K562 (cell line): ENCODE results near the gene TMEFF2. TPM values are rescaled to one million over a fixed set of nuclear protein-coding genes. Genes with fewer than 3 reads are reported as not detected.

Experiments
- ATAC-seq: fragments of 200-7000 bp; cut with Tn5 transposase; 3 replicates; pipeline ENCODE4 v1.9.1; 2020; ENCODE audit warnings: moderate library complexity
- BruUV-seq: library from RNA; stranded (reverse); fragments of 400-500 nt; replicated peaks from 2 replicates; lab custom pipeline; 2021; lab: Mats Ljungman, UMichigan
- CTCF ChIA-PET: fragments of 300-600 bp; formaldehyde crosslinking; extraction: SDS; loops from one replicate; lab custom pipeline; 2021; ENCODE audit warnings: low intra/inter-chr PET ratio; lab: Yijun Ruan, JAX
- POLR2A ChIA-PET: fragments of 300-600, 350-650 bp; sonication (Branson Sonifier 250); formaldehyde crosslinking; extraction: SDS; loops from one replicate; lab custom pipeline; 2021; ENCODE audit warnings: antibody characterized with exemption, inconsistent platforms; lab: Yijun Ruan, JAX
- DNase-seq, 4 experiments: peaks; one replicate each; pipeline versions ENCODE4 v3.0.0 to v3.0.0-alpha.2; 2011 to 2018; ENCODE audit warnings: low spot score in 3 of 4, mixed read lengths in 3 of 4; ENCODE audit errors: extremely low read depth in 1 of 4
- FAIRE-seq: peaks from 2 replicates; lab custom pipeline; 2011; peaks lifted over from hg19 to GRCh38; lab: Jason Lieb, UNC
- H2AFZ ChIP-seq: 2 replicates; pipeline ENCODE4 v1.6.0; 2011; ENCODE audit warnings: low read depth, low read length, control low read depth, inconsistent platforms
- H3K27ac ChIP-seq: fragments of 200-600 bp; 3 replicates; pipeline ENCODE4 v1.8.0; 2011; ENCODE audit warnings: low read depth, mild to moderate bottlenecking, control low read depth, inconsistent platforms, low read length, moderate library complexity, mixed read lengths; ENCODE audit errors: extremely low read depth
- H3K27me3 ChIP-seq, 2 experiments: fragments of 300-600 bp in 1 of 2; 2 replicates in 1 of 2; 3 replicates in 1 of 2; pipeline versions ENCODE4 v1.6.0 to v1.8.0; 2011; ENCODE audit warnings: inconsistent platforms in 2 of 2, low read length in 2 of 2, mild to moderate bottlenecking in 1 of 2, mixed read lengths in 1 of 2, moderate library complexity in 1 of 2; ENCODE audit not compliant: control insufficient read depth in 2 of 2, insufficient read depth in 2 of 2
- H3K36me3 ChIP-seq: fragments of 300-600 bp; 3 replicates; pipeline ENCODE4 v1.8.0; 2011; ENCODE audit warnings: mild to moderate bottlenecking, low read length, inconsistent platforms; ENCODE audit not compliant: control insufficient read depth, insufficient read depth
- H3K4me1 ChIP-seq, 2 experiments: fragments of 200-600 bp in 1 of 2; replicated peaks in 1 of 2; 2 replicates in 1 of 2; 3 replicates in 1 of 2; pipeline versions ENCODE4 v1.5.1 to v1.8.0; 2011; ENCODE audit warnings: inconsistent platforms in 2 of 2, low read length in 2 of 2, mild to moderate bottlenecking in 1 of 2, mixed read lengths in 1 of 2, moderate library complexity in 1 of 2; ENCODE audit not compliant: control insufficient read depth in 2 of 2, insufficient read depth in 2 of 2
- H3K4me2 ChIP-seq: 2 replicates; pipeline ENCODE4 v1.6.1; 2011; ENCODE audit warnings: low read length, control low read depth, inconsistent platforms, mixed read lengths; ENCODE audit not compliant: insufficient read depth
- H3K4me3 ChIP-seq: fragments of 200-600 bp; sonication (generic), shearing (Covaris generic); 2 replicates; pipeline ENCODE4 v1.5.1; 2016; ENCODE audit warnings: control low read depth, inconsistent platforms
- H3K79me2 ChIP-seq: fragments of 200-600 bp; 3 replicates; pipeline ENCODE4 v1.8.0; 2011; ENCODE audit warnings: low read length, inconsistent platforms; ENCODE audit not compliant: control insufficient read depth, insufficient read depth
- H3K9ac ChIP-seq, 2 experiments: 2 replicates each; pipeline versions ENCODE4 v1.6.0 to v1.6.1; 2011; ENCODE audit warnings: low read depth in 2 of 2, low read length in 2 of 2, control low read depth in 1 of 2, inconsistent platforms in 1 of 2, mild to moderate bottlenecking in 1 of 2, mixed read lengths in 1 of 2; ENCODE audit not compliant: insufficient read depth in 1 of 2
- H3K9me1 ChIP-seq: one replicate; pipeline ENCODE4 v1.6.0; 2011; ENCODE audit warnings: inconsistent platforms, mild to moderate bottlenecking, low read length, moderate library complexity; ENCODE audit not compliant: control insufficient read depth, insufficient read depth
- H3K9me3 ChIP-seq: replicated peaks from 2 replicates; pipeline ENCODE4 v1.5.1; 2011; ENCODE audit warnings: low read depth, low read length, inconsistent platforms; ENCODE audit not compliant: control insufficient read depth, insufficient read depth
- H4K20me1 ChIP-seq: replicated peaks from 2 replicates; pipeline ENCODE4 v1.6.1; 2011; ENCODE audit warnings: low read length, inconsistent platforms, mixed read lengths; ENCODE audit not compliant: control insufficient read depth, insufficient read depth
- FIP1L1 ChIP-seq: fragments of 200-400 bp; formaldehyde crosslinking; IDR thresholded peaks from 2 replicates; pipeline ENCODE4 v1.6.1; 2018; ENCODE audit warnings: mild to moderate bottlenecking, low read depth, low read length; ENCODE audit not compliant: poor library complexity, severe bottlenecking
- FOS ChIP-seq: IDR thresholded peaks from 3 replicates; pipeline ENCODE4 v1.6.1; 2011; ENCODE audit not compliant: insufficient read length; ENCODE audit errors: extremely low read depth
- FOXK1 ChIP-seq: sonication (generic); formaldehyde crosslinking; IDR thresholded peaks from 2 replicates; pipeline ENCODE4 v1.8.0; 2022; ENCODE audit warnings: missing genetic modification reagents, mild to moderate bottlenecking, borderline replicate concordance
- GTF3C2 ChIP-seq: IDR thresholded peaks from 3 replicates; pipeline ENCODE4 v1.6.1; 2011; ENCODE audit warnings: borderline replicate concordance, mild to moderate bottlenecking, moderate library complexity; ENCODE audit not compliant: insufficient read length; ENCODE audit errors: extremely low read depth
- HEY1 ChIP-seq: fragments of 250-450 bp; sonication (Bioruptor Pico); IDR thresholded peaks from 2 replicates; pipeline ENCODE4 v1.5.0; 2020; ENCODE audit warnings: mild to moderate bottlenecking, moderate library complexity, borderline replicate concordance
- MAFF ChIP-seq: IDR thresholded peaks from 2 replicates; pipeline ENCODE4 v1.6.1; 2012; ENCODE audit warnings: low read length, improper control_type of control experiment
- MCM3 ChIP-seq: fragments of 450-650 bp; IDR thresholded peaks from 2 replicates; pipeline ENCODE4 v1.6.1; 2016
- PHF20 ChIP-seq: fragments of 450-650 bp; IDR thresholded peaks from 2 replicates; pipeline ENCODE4 v1.6.1; 2018; ENCODE audit not compliant: partially characterized antibody
- USF2 ChIP-seq: sonication (generic); formaldehyde crosslinking; IDR thresholded peaks from 2 replicates; pipeline ENCODE4 v1.5.0; 2020; ENCODE audit warnings: missing genetic modification reagents
- ZC3H11A ChIP-seq: IDR thresholded peaks from 2 replicates; pipeline ENCODE4 v1.6.1; 2012; ENCODE audit warnings: low read depth, low read length, improper control_type of control experiment
- WGBS: fragments of 100-300 bp; shearing (Covaris generic); methylation state at CpG from one replicate; pipeline ENCODE4 v1.1.6; 2016; ENCODE audit warnings: low coverage, mixed read lengths; ENCODE audit not compliant: insufficient coverage; ENCODE audit errors: missing lambda C conversion rate; 5-methylcytosine and 5-hydroxymethylcytosine counted together
- in situ Hi-C: fragments of 300-500 bp; cut with MboI; formaldehyde crosslinking; loops from 4 replicates; pipeline ENCODE4 v1.15.0; 2018; ENCODE audit warnings: inconsistent platforms, mixed read lengths
- intact Hi-C: fragments of 100-400 bp; cut with micrococcal nuclease; formaldehyde crosslinking; loops from 2 replicates; pipeline ENCODE4 v1.14.2; 2022
- polyA plus RNA-seq, 8 experiments: library from polyadenylated mRNA; depleted of rRNA in 4 of 8; stranded (reverse) in 5 of 8; unstranded in 3 of 8; fragments of >200 nt; fragmentation: Nextera tagmentation in 2 of 8; fragmentation: Illumina TruSeq in 1 of 8; extraction: Ambion mirVana in 2 of 8; extraction: Trizol in 1 of 8; gene quantifications; 2 replicates each; pipeline versions ENCODE4 v1.2.1 to v1.2.3, GENCODE V29; 2011 to 2014; ENCODE audit warnings: inconsistent platforms in 1 of 8, missing spikeins in 1 of 8
- total RNA-seq, 7 experiments: library from RNA; depleted of rRNA in 6 of 7; stranded (reverse); fragments of >200 nt in 6 of 7; fragmentation: Illumina TruSeq in 2 of 7; extraction: Trizol in 2 of 7; gene quantifications; 2 replicates each; pipeline versions ENCODE4 v1.2.1 to v1.2.3, GENCODE V29; 2011 to 2021; ENCODE audit warnings: low replicate concordance in 1 of 7
- TF ChIP-seq, protein P1 (sequence below): fragments of 250-450 bp; sonication (Bioruptor Pico); IDR thresholded peaks from 2 replicates; pipeline ENCODE4 v1.4.0; 2020; ENCODE audit warnings: mild to moderate bottlenecking, moderate library complexity, borderline replicate concordance
- TF ChIP-seq, protein P2 (sequence below), 2 experiments: fragments of 450-650 bp in 1 of 2; sonication (generic) in 1 of 2; formaldehyde crosslinking in 1 of 2; IDR thresholded peaks in 1 of 2; conservative IDR thresholded peaks in 1 of 2; 2 replicates each; pipeline versions ENCODE4 v1.6.1 to v1.8.1; 2016 to 2023; ENCODE audit warnings: mild to moderate bottlenecking in 2 of 2, moderate library complexity in 2 of 2, inconsistent platforms in 1 of 2, missing genetic modification reagents in 1 of 2

Gene TMEFF2
- total and polyA plus RNA-seq, 9 of the 15 experiments (the other 6 are each of a cell fraction or from before 2014, with no cell fraction given) = 1.4 TPM; not detected in 8

- no TSS peak for BruUV-seq
- no peaks in the 10 kb centered on the region for H3K9me1 ChIP-seq
- in situ Hi-C loops = no loop called here
- CTCF ChIA-PET = no interaction called here
- H3K36me3 ChIP-seq = no peaks in the 10 kb centered on the region
- H3K4me3 ChIP-seq = no peak overlapping the region
- H3K9me3 ChIP-seq = no peaks in the 10 kb centered on the region
- H3K4me1 ChIP-seq = no peaks in the 10 kb centered on the region
- no peak for ATAC-seq
- intact Hi-C loops = no loop called here
- no peak overlapping the region for H2AFZ ChIP-seq
- no peak for DNase-seq
- no peak for FAIRE-seq
- TF ChIP-seq, protein P1, sequence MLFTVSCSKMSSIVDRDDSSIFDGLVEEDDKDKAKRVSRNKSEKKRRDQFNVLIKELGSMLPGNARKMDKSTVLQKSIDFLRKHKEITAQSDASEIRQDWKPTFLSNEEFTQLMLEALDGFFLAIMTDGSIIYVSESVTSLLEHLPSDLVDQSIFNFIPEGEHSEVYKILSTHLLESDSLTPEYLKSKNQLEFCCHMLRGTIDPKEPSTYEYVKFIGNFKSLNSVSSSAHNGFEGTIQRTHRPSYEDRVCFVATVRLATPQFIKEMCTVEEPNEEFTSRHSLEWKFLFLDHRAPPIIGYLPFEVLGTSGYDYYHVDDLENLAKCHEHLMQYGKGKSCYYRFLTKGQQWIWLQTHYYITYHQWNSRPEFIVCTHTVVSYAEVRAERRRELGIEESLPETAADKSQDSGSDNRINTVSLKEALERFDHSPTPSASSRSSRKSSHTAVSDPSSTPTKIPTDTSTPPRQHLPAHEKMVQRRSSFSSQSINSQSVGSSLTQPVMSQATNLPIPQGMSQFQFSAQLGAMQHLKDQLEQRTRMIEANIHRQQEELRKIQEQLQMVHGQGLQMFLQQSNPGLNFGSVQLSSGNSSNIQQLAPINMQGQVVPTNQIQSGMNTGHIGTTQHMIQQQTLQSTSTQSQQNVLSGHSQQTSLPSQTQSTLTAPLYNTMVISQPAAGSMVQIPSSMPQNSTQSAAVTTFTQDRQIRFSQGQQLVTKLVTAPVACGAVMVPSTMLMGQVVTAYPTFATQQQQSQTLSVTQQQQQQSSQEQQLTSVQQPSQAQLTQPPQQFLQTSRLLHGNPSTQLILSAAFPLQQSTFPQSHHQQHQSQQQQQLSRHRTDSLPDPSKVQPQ (CRISPR knock-in tag) = no peak
- no peak for TF ChIP-seq GTF3C2
- TF ChIP-seq FOXK1 (CRISPR knock-in tag) = no peak
- no peak for TF ChIP-seq PHF20
- TF ChIP-seq MAFF = no peak
- no peak for TF ChIP-seq ZC3H11A
- no peak for TF ChIP-seq FOS
- TF ChIP-seq, protein P2, sequence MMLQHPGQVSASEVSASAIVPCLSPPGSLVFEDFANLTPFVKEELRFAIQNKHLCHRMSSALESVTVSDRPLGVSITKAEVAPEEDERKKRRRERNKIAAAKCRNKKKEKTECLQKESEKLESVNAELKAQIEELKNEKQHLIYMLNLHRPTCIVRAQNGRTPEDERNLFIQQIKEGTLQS (IDR thresholded peaks at IDR 0.05) = no peak
- TF ChIP-seq, protein P2 (CRISPR knock-in tag; conservative IDR thresholded peaks at IDR 0.05) = no peak
- TF ChIP-seq FIP1L1 = no peak
- TF ChIP-seq HEY1 (CRISPR knock-in tag) = no peak
- no peak for TF ChIP-seq USF2 (CRISPR knock-in tag)
- TF ChIP-seq MCM3 = no peak
- H3K27ac ChIP-seq = no peak overlapping the region
- no peaks in the 10 kb centered on the region for H3K79me2 ChIP-seq
- no peaks in the 10 kb centered on the region for H4K20me1 ChIP-seq
- H3K27me3 ChIP-seq = no peaks in the 10 kb centered on the region
- no peak overlapping the region for H3K4me2 ChIP-seq
- WGBS = 74% methylated on average over 5 of the region's 5 CpGs
- POLR2A ChIA-PET = no interaction called here
- H3K9ac ChIP-seq = no peak overlapping the region
Observed at GRCh38 chr2:191981706-191982105, 213.0 kb downstream of the TMEFF2 start.
